Activated CD4-positive, CD25-positive, alpha-beta regulatory T cell treated with anti-CD3 and anti-CD28 coated beads, Interleukin-2, amount 50 U/mL, for 16 hours (primary cell): Measurements from ENCODE around the gene CAMK2N1.

Experiments used
- DNase-seq: peaks from one replicate; pipeline ENCODE4 v3.0.0-alpha.2; 2020; ENCODE audit warnings: low read depth, low spot score

CAMK2N1 gene

DNA sequence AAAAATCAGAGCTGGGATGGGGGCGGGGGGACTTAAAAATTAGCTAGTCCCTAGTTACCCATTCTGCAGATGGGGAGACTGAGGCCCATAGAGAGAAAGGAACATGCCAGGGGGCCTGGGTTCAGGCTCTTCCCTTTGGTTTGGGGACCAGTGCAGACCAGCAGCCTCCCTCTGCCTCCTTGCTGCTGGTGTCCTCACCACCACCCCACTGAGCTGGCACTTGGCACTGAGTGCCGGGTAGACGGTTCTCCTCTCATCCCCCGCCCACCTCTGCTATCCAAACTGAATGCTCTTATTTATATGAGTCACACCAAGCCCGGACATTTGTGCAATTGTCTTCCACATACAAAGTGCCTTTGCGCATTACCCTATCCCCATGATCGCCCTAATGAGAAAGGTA, 39.2 kb downstream of the CAMK2N1 start:
- no peak for DNase-seq

DNA sequence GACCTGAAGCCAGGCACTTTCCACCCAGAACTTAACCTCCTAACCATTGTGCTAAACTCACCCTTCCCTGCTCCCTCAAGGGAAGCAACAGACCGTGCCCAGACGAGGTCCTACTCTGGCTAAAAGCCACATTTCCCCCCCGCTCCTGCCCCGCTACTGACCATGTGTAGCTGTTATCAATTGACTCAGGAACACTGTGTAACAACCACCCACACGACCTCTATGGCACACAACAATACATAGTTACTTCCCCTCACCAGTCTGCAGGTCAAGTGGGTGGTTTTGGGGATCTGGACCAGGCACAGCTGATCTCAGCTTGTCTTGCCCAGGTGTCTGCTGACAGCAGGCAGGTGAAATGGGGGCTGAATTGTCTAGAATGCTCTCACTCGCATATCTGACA, 40.1 kb downstream of the CAMK2N1 start:
- DNase-seq = no peak

GRCh38 chr1:20443703-20444586, 42.1 kb downstream of the CAMK2N1 start:
- no peak for DNase-seq

- DNase-seq = no peak
These were observed 42.9 kb downstream of the CAMK2N1 start for GRCh38 chr1:20442920-20443625.

- no peak for DNase-seq
These were observed 45.2 kb downstream of the CAMK2N1 start for GRCh38 chr1:20440785-20441200.

DNA sequence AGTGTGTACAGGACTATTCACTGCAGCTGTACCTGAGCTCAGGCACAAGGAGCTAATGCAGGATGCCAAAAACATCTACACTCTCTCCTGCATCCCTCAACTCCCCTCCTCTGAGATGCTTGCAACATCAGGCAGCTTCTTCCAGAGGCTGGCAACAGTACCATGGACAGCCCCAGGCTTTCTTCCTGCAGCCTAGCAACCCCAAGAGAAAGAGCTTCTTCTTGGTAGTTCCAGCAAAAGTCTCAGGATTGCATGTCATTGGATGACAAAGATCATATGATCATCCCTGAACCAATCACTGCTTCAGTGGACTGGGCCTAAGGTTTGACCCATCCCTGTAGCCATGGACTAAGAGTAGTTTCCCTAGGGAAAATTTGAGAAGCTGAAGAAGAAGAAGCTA, 46.7 kb downstream of the CAMK2N1 start:
- DNase-seq = no peak

- DNase-seq = no peak
These were observed 48.4 kb downstream of the CAMK2N1 start for GRCh38 chr1:20437640-20438039.

DNA sequence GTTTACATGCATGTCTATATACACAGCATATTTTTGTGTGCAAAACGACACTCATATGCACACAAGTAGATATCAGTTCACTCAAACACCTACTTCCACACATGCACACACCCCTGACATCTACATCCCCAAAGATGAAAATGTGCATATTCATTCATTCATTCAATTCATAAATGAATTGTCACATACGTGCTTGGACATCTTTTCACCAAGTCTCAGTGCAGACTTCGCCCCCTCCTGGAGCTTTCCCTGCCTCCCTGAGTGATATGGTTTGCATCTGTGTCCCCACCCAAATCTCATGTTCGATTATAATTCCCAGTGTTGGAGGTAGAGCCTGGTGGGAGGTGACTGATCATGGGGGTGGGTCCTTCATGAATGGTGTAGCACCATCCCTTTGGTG, 53.1 kb downstream of the CAMK2N1 start:
- no peak for DNase-seq
